Measurements from ENCODE around the gene GCGR.

GCGR gene

GRCh38 chr17:81803728-81804558 is at the start of gene GCGR:
TSS of gene GCGR (plus strand) at chr17:81804150. CDS start at chr17:81809019, 4,869 bp downstream.
- no peak for DNase-seq

- no peak for DNase-seq
Observed at GRCh38 chr17:81792675-81793615, 11.0 kb upstream of the GCGR start.

GRCh38 chr17:81794074-81794476 is 9.9 kb upstream of the GCGR start:
- no peak for DNase-seq

- DNase-seq: no peak
Observed at GRCh38 chr17:81794509-81794908, 9.4 kb upstream of the GCGR start.

- no peak for DNase-seq
Observed at GRCh38 chr17:81801327-81801726, 2.6 kb upstream of the GCGR start.

- DNase-seq: no peak
Observed at GRCh38 chr17:81802048-81802758, 1.7 kb upstream of the GCGR start.

- no peak for DNase-seq
Observed at GRCh38 chr17:81802856-81803643, 900 bp upstream of the GCGR start.

- DNase-seq: no peak
Observed at GRCh38 chr17:81804559-81805399, 829 bp downstream of the GCGR start.

- DNase-seq: no peak
Observed at GRCh38 chr17:81805707-81806460, 1.9 kb downstream of the GCGR start.

GRCh38 chr17:81806461-81807209 is 2.7 kb downstream of the GCGR start:
- DNase-seq: no peak

GRCh38 chr17:81807210-81807719 is 3.3 kb downstream of the GCGR start:
- DNase-seq: no peak

GRCh38 chr17:81807839-81808238 is 3.9 kb downstream of the GCGR start:
- no peak for DNase-seq

GRCh38 chr17:81808778-81809555 is 5.0 kb downstream of the GCGR start:
- no peak for DNase-seq

GRCh38 chr17:81809556-81809998 is 5.6 kb downstream of the GCGR start:
- DNase-seq: no peak

GRCh38 chr17:81810476-81810875 is 6.5 kb downstream of the GCGR start:
- no peak for DNase-seq

- DNase-seq: no peak
Observed at GRCh38 chr17:81810892-81811704, 7.1 kb downstream of the GCGR start.

- DNase-seq: no peak
Observed at GRCh38 chr17:81811705-81812570, 8.0 kb downstream of the GCGR start.
